NCI-H446 treated with DMSO at 0.1 percent for 48 hours (cell line): ENCODE results near the gene NME7.
"Not testable (repeated sequence)": the region's sequence is repeated elsewhere in the genome, so short reads cannot be mapped to it uniquely, and the experiment has no call there.

Experiments used
- DNase-seq: peaks from one replicate; lab custom pipeline; 2025; lab: John Stamatoyannopoulos, UW

Gene NME7

GRCh38 chr1:169126335-169126734 is 241.3 kb downstream of the NME7 start:
- DNase-seq: no peak

GRCh38 chr1:169125597-169125996 is 242.0 kb downstream of the NME7 start:
- DNase-seq: not testable (repeated sequence)

- no peak for DNase-seq
These were observed 243.1 kb downstream of the NME7 start for GRCh38 chr1:169124459-169124858.

- no peak for DNase-seq
These were observed 244.6 kb downstream of the NME7 start for GRCh38 chr1:169122976-169123375.

GRCh38 chr1:169121146-169121923 is 246.3 kb downstream of the NME7 start:
- DNase-seq: no peak

- DNase-seq: no peak
These were observed 247.5 kb downstream of the NME7 start for GRCh38 chr1:169120066-169120465.

GRCh38 chr1:169119405-169119804 is 248.2 kb downstream of the NME7 start:
- no peak for DNase-seq

GRCh38 chr1:169118227-169118626 is 249.4 kb downstream of the NME7 start:
- DNase-seq: no peak

- no peak for DNase-seq
These were observed 250.0 kb downstream of the NME7 start for GRCh38 chr1:169117599-169117998.

- no peak for DNase-seq
These were observed 250.6 kb downstream of the NME7 start for GRCh38 chr1:169117014-169117413.

- no peak for DNase-seq
These were observed 251.6 kb downstream of the NME7 start for GRCh38 chr1:169115891-169116585.

GRCh38 chr1:169113613-169114119 is 253.9 kb downstream of the NME7 start:
- DNase-seq: no peak

- no peak for DNase-seq
These were observed 255.4 kb downstream of the NME7 start for GRCh38 chr1:169112241-169112640.

GRCh38 chr1:169111472-169111871 is 256.1 kb downstream of the NME7 start:
- DNase-seq: no peak

- DNase-seq: no peak
These were observed 256.7 kb downstream of the NME7 start for GRCh38 chr1:169110689-169111447.

GRCh38 chr1:169110236-169110635 is 257.4 kb downstream of the NME7 start:
- no peak for DNase-seq

GRCh38 chr1:169109561-169110134 is 257.9 kb downstream of the NME7 start:
- peak; percentile 59 for DNase-seq

- peak; percentile 20 for DNase-seq
These were observed 258.6 kb downstream of the NME7 start for GRCh38 chr1:169108863-169109560.

- no peak for DNase-seq
These were observed 259.4 kb downstream of the NME7 start for GRCh38 chr1:169108223-169108622.

- no peak for DNase-seq
These were observed 259.9 kb downstream of the NME7 start for GRCh38 chr1:169107603-169108208.
